HEK293 (cell line): ENCODE data around the gene PRR22.
A peak's percentile ranks its signal among the peaks of the same experiment; 100 is the strongest.

ENCODE experiments used
- GLI2 ChIP-seq: fragments of 450-650 bp; formaldehyde crosslinking; IDR thresholded peaks from 2 replicates; pipeline ENCODE4; 2017; ENCODE audit warnings: missing biosample characterization, missing genetic modification characterization, low read depth, borderline replicate concordance
- KLF9 ChIP-seq: fragments of 450-650 bp; formaldehyde crosslinking; IDR thresholded peaks from 2 replicates; pipeline ENCODE4 v1.5.1; 2016; ENCODE audit warnings: missing biosample characterization, missing genetic modification characterization, low read depth
- MZF1 ChIP-seq: fragments of 450-650 bp; formaldehyde crosslinking; IDR thresholded peaks from 2 replicates; pipeline ENCODE4 v1.5.1; 2017; ENCODE audit warnings: missing biosample characterization, missing genetic modification characterization, borderline replicate concordance
- PATZ1 ChIP-seq: fragments of 450-650 bp; formaldehyde crosslinking; IDR thresholded peaks from 2 replicates; pipeline ENCODE4 v1.5.1; 2016; ENCODE audit warnings: missing biosample characterization, missing genetic modification characterization
- PRDM1 ChIP-seq: fragments of 450-650 bp; formaldehyde crosslinking; IDR thresholded peaks from 2 replicates; pipeline ENCODE4; 2016; ENCODE audit warnings: missing biosample characterization, missing genetic modification characterization
- ZBTB49 ChIP-seq: fragments of 450-650 bp; formaldehyde crosslinking; IDR thresholded peaks from 2 replicates; pipeline ENCODE4 v1.5.1; 2016; ENCODE audit warnings: missing biosample characterization, missing genetic modification characterization, low read depth
- ZFHX2 ChIP-seq: fragments of 450-650 bp; formaldehyde crosslinking; conservative IDR thresholded peaks from 2 replicates; pipeline ENCODE4 v1.5.1; 2016; ENCODE audit warnings: missing biosample characterization, missing genetic modification characterization
- ZNF133 ChIP-seq: fragments of 450-650 bp; formaldehyde crosslinking; IDR thresholded peaks from 2 replicates; pipeline ENCODE4 v1.5.1; 2016; ENCODE audit warnings: missing biosample characterization, missing genetic modification characterization
- ZNF138 ChIP-seq: fragments of 450-650 bp; formaldehyde crosslinking; IDR thresholded peaks from 2 replicates; pipeline ENCODE4 v1.5.1; 2016; ENCODE audit warnings: missing biosample characterization, missing genetic modification characterization, borderline replicate concordance
- ZNF18 ChIP-seq: fragments of 450-650 bp; formaldehyde crosslinking; IDR thresholded peaks from 2 replicates; pipeline ENCODE4 v1.5.1; 2016; ENCODE audit warnings: missing biosample characterization, missing genetic modification characterization
- ZNF324 ChIP-seq: fragments of 450-650 bp; formaldehyde crosslinking; IDR thresholded peaks from 2 replicates; pipeline ENCODE4 v1.5.1; 2016; ENCODE audit warnings: missing biosample characterization, missing genetic modification characterization
- ZNF341 ChIP-seq: fragments of 450-650 bp; formaldehyde crosslinking; IDR thresholded peaks from 2 replicates; pipeline ENCODE4; 2016; ENCODE audit warnings: low read depth, missing biosample characterization, missing genetic modification characterization
- ZNF354C ChIP-seq: fragments of 450-650 bp; formaldehyde crosslinking; IDR thresholded peaks from 2 replicates; pipeline ENCODE4 v1.5.1; 2016; ENCODE audit warnings: missing biosample characterization, missing genetic modification characterization, low read depth, borderline replicate concordance
- ZNF394 ChIP-seq: fragments of 450-650 bp; formaldehyde crosslinking; IDR thresholded peaks from 2 replicates; pipeline ENCODE4 v1.5.1; 2016; ENCODE audit warnings: missing biosample characterization, missing genetic modification characterization, mild to moderate bottlenecking, moderate library complexity, borderline replicate concordance
- ZNF398 ChIP-seq: fragments of 450-650 bp; formaldehyde crosslinking; IDR thresholded peaks from 2 replicates; pipeline ENCODE4 v1.5.1; 2017; ENCODE audit warnings: missing biosample characterization, missing genetic modification characterization
- ZNF433 ChIP-seq: fragments of 450-650 bp; formaldehyde crosslinking; IDR thresholded peaks from 2 replicates; pipeline ENCODE4 v1.5.1; 2016; ENCODE audit warnings: missing biosample characterization, missing genetic modification characterization, low read depth
- ZNF544 ChIP-seq: fragments of 450-650 bp; formaldehyde crosslinking; IDR thresholded peaks from 2 replicates; pipeline ENCODE4 v1.5.0; 2017; ENCODE audit warnings: missing biosample characterization, missing genetic modification characterization
- ZNF549 ChIP-seq: fragments of 450-650 bp; IDR thresholded peaks from 2 replicates; pipeline ENCODE4 v1.5.1; 2018; ENCODE audit warnings: missing biosample characterization, missing genetic modification characterization, mild to moderate bottlenecking, inconsistent platforms, moderate library complexity
- ZNF596 ChIP-seq: fragments of 450-650 bp; IDR thresholded peaks from 2 replicates; pipeline ENCODE4 v1.5.0; 2018; ENCODE audit warnings: missing biosample characterization, mild to moderate bottlenecking, missing genetic modification characterization, moderate library complexity
- ZNF645 ChIP-seq: fragments of 450-650 bp; formaldehyde crosslinking; IDR thresholded peaks from 2 replicates; pipeline ENCODE4; 2016; ENCODE audit warnings: missing biosample characterization, missing genetic modification characterization
- ZNF660 ChIP-seq: fragments of 450-650 bp; IDR thresholded peaks from 2 replicates; pipeline ENCODE4 v1.5.1; 2018; ENCODE audit warnings: missing biosample characterization, mild to moderate bottlenecking, missing genetic modification characterization
- ZNF664 ChIP-seq: fragments of 450-650 bp; formaldehyde crosslinking; IDR thresholded peaks from 2 replicates; pipeline ENCODE4 v1.5.1; 2016; ENCODE audit warnings: missing biosample characterization, missing genetic modification characterization
- ZNF707 ChIP-seq: fragments of 450-650 bp; formaldehyde crosslinking; IDR thresholded peaks from 2 replicates; pipeline ENCODE4 v1.5.1; 2016; ENCODE audit warnings: missing biosample characterization, missing genetic modification characterization
- ZNF837 ChIP-seq: fragments of 450-650 bp; formaldehyde crosslinking; IDR thresholded peaks from 2 replicates; pipeline ENCODE4 v1.5.1; 2016; ENCODE audit warnings: missing biosample characterization, missing genetic modification characterization

The PRR22 gene

GRCh38 chr19:5803752-5804515 lies 19.4 kb upstream of the PRR22 start (continued):
- TF ChIP-seq ZNF341 (tag by site-specific recombination) (peak; percentile 72), GLI2 (tag by site-specific recombination) (no peak), ZNF354C (no peak), ZNF394 (tag by site-specific recombination) (peak; percentile 69; the same call in 1 of the 2 replicates), ZNF664 (tag by site-specific recombination) (no peak), ZBTB49 (tag by site-specific recombination) (no peak), PRDM1 (tag by site-specific recombination) (no peak), ZNF645 (tag by site-specific recombination) (no peak), MZF1 (tag by site-specific recombination) (peak; percentile 72), KLF9 (tag by site-specific recombination) (peak; percentile 89), ZNF18 (tag by site-specific recombination) (no peak), ZNF660 (tag by site-specific recombination) (peak; percentile 98; the same call in 1 of the 2 replicates), ZNF398 (tag by site-specific recombination) (peak; percentile 60), PATZ1 (tag by site-specific recombination) (peak; percentile 99), ZNF433 (tag by site-specific recombination) (no peak), ZNF837 (tag by site-specific recombination) (no peak), ZNF324 (tag by site-specific recombination) (peak; percentile 82), ZFHX2 (tag by site-specific recombination) (peak; percentile 74), ZNF596 (tag by site-specific recombination) (0 out of 2 replicates have a peak, but pooled peaks have one; percentile 8), ZNF138 (tag by site-specific recombination) (no peak), ZNF133 (tag by site-specific recombination) (no peak), ZNF544 (tag by site-specific recombination) (no peak), ZNF707 (tag by site-specific recombination) (no peak), ZNF549 (tag by site-specific recombination) (no peak)
- TF ChIP-seq, all 188 proteins: peak for 73
